BLaER1 treated with 17β-estradiol and CSF1 and Interleukin-3, amounts not matched to agents 10 nM and 100 nM (cell line): ENCODE data around the gene CITED4.

ENCODE experiments used
- H3K27ac ChIP-seq, 11 experiments: shearing (Covaris generic); formaldehyde crosslinking; 2 replicates each; pipeline ENCODE4 v1.8.1; 2022
- H3K27me3 ChIP-seq, 11 experiments: shearing (Covaris generic); formaldehyde crosslinking; 2 replicates each; pipeline ENCODE4 v1.8.1; 2022
- H3K36me3 ChIP-seq, 11 experiments: shearing (Covaris generic); formaldehyde crosslinking; 2 replicates each; pipeline ENCODE4 v1.8.1; 2022
- H3K4me1 ChIP-seq, 10 experiments: shearing (Covaris generic); formaldehyde crosslinking; 2 replicates each; pipeline ENCODE4 v1.8.1; 2022
- H3K4me2 ChIP-seq, 11 experiments: shearing (Covaris generic); formaldehyde crosslinking; 2 replicates each; pipeline ENCODE4 v1.8.1; 2022
- H3K4me3 ChIP-seq, 10 experiments: shearing (Covaris generic); formaldehyde crosslinking; 2 replicates each; pipeline ENCODE4 v1.8.1; 2022
- H3K9ac ChIP-seq, 11 experiments: shearing (Covaris generic); formaldehyde crosslinking; 2 replicates each; pipeline ENCODE4 v1.8.1; 2022
- H3K9me3 ChIP-seq, 11 experiments: shearing (Covaris generic); formaldehyde crosslinking; replicated peaks in 1 of 11; 2 replicates each; pipeline ENCODE4 v1.8.1; 2022
- H4K20me1 ChIP-seq, 11 experiments: shearing (Covaris generic); formaldehyde crosslinking; 2 replicates each; pipeline ENCODE4 v1.8.1; 2022
- Cebpa-rat ChIP-seq, 11 experiments: shearing (Covaris generic); IDR thresholded peaks; 2 replicates each; pipeline ENCODE4 v1.8.1; 2022

CITED4 gene

DNA sequence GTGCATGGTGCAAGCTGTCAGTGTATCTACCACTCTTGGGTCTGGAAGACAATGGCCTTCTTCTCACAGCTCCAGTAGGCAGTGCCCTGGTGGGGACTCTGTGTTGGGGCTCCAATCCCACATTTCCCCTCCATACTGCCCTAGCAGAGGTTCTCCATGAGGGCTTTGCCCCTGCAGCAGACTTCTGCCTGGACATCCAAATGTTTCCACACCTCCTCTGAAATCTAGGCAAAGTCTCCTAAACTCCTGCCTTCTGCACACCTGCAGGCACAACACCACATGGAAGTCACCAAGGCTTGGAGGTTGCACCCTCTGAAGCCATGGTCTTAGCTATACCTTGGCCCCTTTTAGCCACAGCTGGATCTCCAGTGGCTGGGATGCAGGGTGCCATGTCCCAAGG is 31.8 kb upstream of the CITED4 start:
- Histone ChIP-seq H3K4me2 (no peak overlapping the region), H3K9ac (no peak overlapping the region), H3K27me3 (no peaks in the 10 kb centered on the region), H3K4me3 (peak overlapping the region in 1 of 10 experiments; percentile 35; a peak in 1 of 20 replicates), H3K9me3 (peaks cover 27 to 36% (median 30%) of the 10 kb centered on the region in 11 experiments), H3K4me1 (peaks cover 8 to 25% (median 17%) of the 10 kb centered on the region in 10 experiments; a peak in 19 of 20 replicates), H3K36me3 (peaks cover 0 to 8% (median 0%) of the 10 kb centered on the region in 11 experiments; a peak in 2 of 22 replicates), H4K20me1 (no peaks in the 10 kb centered on the region), H3K27ac (no peak overlapping the region)
- no peak for TF ChIP-seq Cebpa-rat (IDR thresholded peaks at IDR 0.05)

DNA sequence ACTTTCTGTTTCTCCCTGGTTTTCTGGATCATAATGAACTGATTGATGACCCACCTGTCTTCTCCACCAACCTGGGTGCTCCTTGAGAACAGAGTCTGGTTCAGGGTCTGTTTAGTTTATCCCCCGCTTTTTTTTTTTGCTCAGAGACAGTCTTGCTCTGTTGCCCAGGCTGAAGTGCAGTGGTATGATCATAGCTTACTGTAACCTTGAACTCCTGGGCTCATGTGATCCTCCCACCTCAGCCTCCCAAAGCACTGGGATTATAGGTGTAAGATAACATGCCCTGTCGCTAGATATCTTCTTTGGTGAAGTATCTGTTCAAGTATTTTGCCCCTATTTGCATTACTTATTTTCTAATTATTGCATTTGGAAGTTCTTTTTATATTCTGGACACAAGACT is 30.2 kb upstream of the CITED4 start:
- peaks cover 0 to 8% (median 0%) of the 10 kb centered on the region in 11 experiments; a peak in 2 of 22 replicates for H3K36me3 ChIP-seq
- TF ChIP-seq Cebpa-rat (IDR thresholded peaks at IDR 0.05): no peak

DNA sequence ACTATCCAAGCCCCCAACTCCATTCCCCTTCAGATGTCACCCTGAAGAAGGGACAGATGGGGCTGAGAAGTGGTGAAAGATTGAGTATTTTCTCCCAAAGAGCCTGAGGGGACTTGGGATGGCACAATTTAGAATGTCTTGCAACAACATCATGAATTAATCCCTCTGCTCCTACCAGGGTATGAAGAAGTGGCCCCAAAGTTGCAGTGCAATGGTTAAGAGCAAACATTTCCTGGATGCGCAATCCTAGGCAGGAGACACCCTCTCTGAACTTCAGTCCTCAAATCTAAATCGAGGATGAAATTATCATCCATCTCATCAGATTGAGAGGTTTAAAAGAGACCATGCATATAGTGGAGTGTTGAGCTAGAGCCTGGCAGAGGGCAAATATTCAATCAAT is 28.6 kb upstream of the CITED4 start:
- Histone ChIP-seq H3K27me3 (no peaks in the 10 kb centered on the region; a peak in 1 of 22 replicates), H3K27ac (no peak overlapping the region), H4K20me1 (no peaks in the 10 kb centered on the region), H3K9ac (no peak overlapping the region), H3K36me3 (peaks cover 0 to 8% (median 0%) of the 10 kb centered on the region in 11 experiments; a peak in 2 of 22 replicates), H3K4me3 (no peak overlapping the region), H3K9me3 (peaks cover 27 to 32% (median 30%) of the 10 kb centered on the region in 11 experiments), H3K4me2 (0 out of 22 replicates have a peak overlapping the region, but pooled peaks of 1 of the 11 experiments have one; percentile 1), H3K4me1 (peaks cover 0 to 17% (median 0%) of the 10 kb centered on the region in 10 experiments; a peak in 6 of 20 replicates)
- no peak for TF ChIP-seq Cebpa-rat (IDR thresholded peaks at IDR 0.05)

More for the DNA sequence above, 30.2 kb upstream of the CITED4 start:
- H3K4me3 ChIP-seq: no peak overlapping the region
- no peaks in the 10 kb centered on the region for H3K27me3 ChIP-seq
- no peak overlapping the region for H3K27ac ChIP-seq
- H3K4me1 ChIP-seq: peaks cover 0 to 11% (median 2%) of the 10 kb centered on the region in 10 experiments; a peak in 13 of 20 replicates
- H4K20me1 ChIP-seq: no peaks in the 10 kb centered on the region
- no peak overlapping the region for H3K4me2 ChIP-seq
- peaks cover 27 to 36% (median 30%) of the 10 kb centered on the region in 11 experiments for H3K9me3 ChIP-seq
- no peak overlapping the region for H3K9ac ChIP-seq

DNA sequence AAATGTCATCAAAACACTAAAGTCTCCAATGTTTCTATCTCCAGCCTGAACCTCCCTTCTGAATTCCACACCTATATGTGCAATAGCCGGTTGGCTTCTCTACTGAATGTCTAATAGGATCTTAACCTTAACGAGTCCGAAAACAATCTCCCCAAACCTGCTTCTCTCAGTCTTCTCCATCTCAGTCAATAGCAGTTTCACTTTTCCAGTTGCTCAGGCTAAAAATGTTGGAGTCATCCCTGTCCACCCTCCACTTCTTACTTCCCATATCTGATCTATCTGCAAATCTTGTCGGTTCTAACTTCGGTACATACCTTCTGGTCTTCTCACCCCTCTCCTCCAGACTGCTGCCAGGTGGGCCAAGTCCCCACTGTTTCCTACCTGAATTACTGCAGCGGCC is 25.5 kb upstream of the CITED4 start:
- Histone ChIP-seq H3K27ac (no peak overlapping the region), H3K9ac (no peak overlapping the region), H3K4me1 (peaks cover 0 to 17% (median 0%) of the 10 kb centered on the region in 10 experiments; a peak in 6 of 20 replicates), H3K4me2 (peak overlapping the region in 1 of 11 experiments; percentile 25; a peak in 1 of 22 replicates), H4K20me1 (no peaks in the 10 kb centered on the region), H3K27me3 (peaks cover 3 to 23% (median 12%) of the 10 kb centered on the region in 11 experiments; a peak in 17 of 22 replicates), H3K4me3 (no peak overlapping the region), H3K9me3 (peaks cover 0 to 16% (median 7%) of the 10 kb centered on the region in 11 experiments; a peak in 13 of 22 replicates), H3K36me3 (no peaks in the 10 kb centered on the region)
- TF ChIP-seq Cebpa-rat (IDR thresholded peaks at IDR 0.05): no peak

DNA sequence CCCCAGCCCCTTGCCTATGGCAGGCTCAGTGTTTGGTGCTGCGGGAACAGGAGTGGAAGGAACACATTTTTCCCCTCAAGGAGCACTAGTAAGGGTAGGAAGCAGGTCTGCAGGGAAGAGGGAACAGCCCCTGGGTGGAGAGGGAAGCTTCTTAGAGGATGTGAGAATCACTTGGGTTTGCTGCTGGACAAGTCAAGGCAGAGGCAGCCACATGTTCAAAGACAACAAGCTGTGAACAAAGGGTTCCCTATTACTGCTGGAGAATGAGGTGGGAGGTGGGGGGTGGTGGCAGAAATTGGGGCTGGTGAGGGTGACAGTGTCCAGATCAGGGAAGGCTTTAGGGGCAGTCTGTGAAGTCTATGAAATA is 24.8 kb upstream of the CITED4 start:
- Histone ChIP-seq H3K9ac (no peak overlapping the region), H3K36me3 (no peaks in the 10 kb centered on the region), H3K27ac (no peak overlapping the region), H3K4me2 (peak overlapping the region in 4 of 11 experiments; percentile 9 to 30 (median 18); a peak in 5 of 22 replicates), H3K9me3 (peaks cover 0 to 17% (median 8%) of the 10 kb centered on the region in 11 experiments; a peak in 9 of 22 replicates), H3K27me3 (peaks cover 3 to 23% (median 12%) of the 10 kb centered on the region in 11 experiments; a peak in 17 of 22 replicates), H3K4me3 (no peak overlapping the region), H3K4me1 (peaks cover 0 to 17% (median 0%) of the 10 kb centered on the region in 10 experiments; a peak in 6 of 20 replicates), H4K20me1 (no peaks in the 10 kb centered on the region)
- no peak for TF ChIP-seq Cebpa-rat (IDR thresholded peaks at IDR 0.05)

DNA sequence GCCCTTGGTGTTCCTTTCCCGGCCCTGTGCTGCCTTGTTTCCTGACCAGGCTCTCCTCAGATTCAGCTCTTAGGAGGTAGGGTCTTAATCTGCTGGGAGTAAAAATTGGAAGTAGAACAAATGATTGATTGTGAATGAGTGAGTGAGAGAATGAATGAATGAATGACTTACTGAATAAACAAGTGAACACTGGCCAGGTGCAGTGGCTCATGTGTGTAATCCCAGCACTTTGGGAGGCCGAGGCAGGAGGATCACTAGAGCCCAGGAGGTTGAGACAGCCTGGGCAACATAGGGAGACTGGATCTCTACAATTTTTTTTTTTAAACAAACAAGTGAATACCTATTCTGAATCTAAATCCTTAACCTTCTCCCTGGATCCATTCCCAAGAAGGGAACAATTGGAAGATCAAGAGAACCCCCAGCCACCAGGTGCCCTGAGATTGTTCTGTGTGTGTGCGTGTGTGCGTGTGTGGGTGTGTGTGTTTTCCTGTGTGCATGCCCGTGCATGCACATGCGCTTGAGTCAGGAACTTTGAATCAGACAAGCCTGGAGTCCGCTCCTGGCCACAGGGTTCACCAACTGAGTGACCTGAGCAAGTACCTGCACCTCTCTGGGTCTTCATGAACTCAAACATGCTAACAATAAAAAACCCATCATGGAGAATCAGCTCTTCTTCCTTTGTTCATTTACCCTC is 24.3 kb upstream of the CITED4 start:
- TF ChIP-seq Cebpa-rat (IDR thresholded peaks at IDR 0.05): no peak
- no peak overlapping the region for H3K27ac ChIP-seq
- H3K4me2 ChIP-seq: peak overlapping the region in 4 of 11 experiments; percentile 9 to 30 (median 18); a peak in 5 of 22 replicates
- no peaks in the 10 kb centered on the region for H4K20me1 ChIP-seq
- peaks cover 0 to 17% (median 0%) of the 10 kb centered on the region in 10 experiments; a peak in 6 of 20 replicates for H3K4me1 ChIP-seq
- peaks cover 3 to 23% (median 12%) of the 10 kb centered on the region in 11 experiments; a peak in 17 of 22 replicates for H3K27me3 ChIP-seq
- H3K36me3 ChIP-seq: no peaks in the 10 kb centered on the region
- H3K9me3 ChIP-seq: peaks cover 0 to 17% (median 8%) of the 10 kb centered on the region in 11 experiments; a peak in 9 of 22 replicates
- no peak overlapping the region for H3K9ac ChIP-seq
- H3K4me3 ChIP-seq: no peak overlapping the region

DNA sequence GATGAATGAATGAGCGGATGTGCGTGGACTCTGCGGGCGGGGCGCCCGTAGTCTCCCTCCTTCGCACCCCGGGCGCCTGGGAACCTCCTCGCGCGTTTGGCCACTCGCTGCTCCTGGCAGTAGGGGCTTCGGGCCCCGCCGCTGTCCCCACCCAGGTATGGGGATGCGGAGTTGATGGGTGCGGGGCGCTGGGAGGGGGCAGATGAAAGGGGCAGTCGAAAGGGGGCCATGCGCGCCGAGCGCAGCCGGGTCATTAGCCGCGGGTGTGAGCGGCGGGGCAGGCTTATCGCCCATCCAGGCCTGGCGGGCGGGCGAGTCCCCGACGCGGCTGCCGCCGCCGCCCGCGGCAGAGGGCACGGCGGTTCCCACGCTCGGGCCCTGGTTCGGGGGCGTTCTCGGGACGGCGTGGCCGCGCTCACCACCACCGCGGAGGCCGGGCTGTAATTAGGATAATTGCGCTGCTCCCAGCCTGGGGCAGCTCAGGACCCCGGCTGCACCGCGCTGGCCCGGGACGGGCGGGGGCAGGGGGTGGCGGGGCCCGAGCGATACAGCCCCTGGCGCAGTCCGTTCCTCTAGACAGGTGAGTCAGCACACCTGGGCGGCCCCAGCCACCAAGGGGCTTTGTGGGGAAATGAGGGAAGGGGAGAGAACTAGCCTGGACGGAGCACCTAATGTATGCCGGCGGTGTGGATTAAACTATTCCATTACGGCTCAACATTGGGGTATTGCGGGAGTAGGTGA is 22.1 kb upstream of the CITED4 start:
- Histone ChIP-seq H4K20me1 (no peaks in the 10 kb centered on the region), H3K27ac (no peak overlapping the region), H3K27me3 (peaks cover 3 to 23% (median 12%) of the 10 kb centered on the region in 11 experiments; a peak in 17 of 22 replicates), H3K4me1 (peaks cover 0 to 20% (median 3%) of the 10 kb centered on the region in 10 experiments; a peak in 8 of 20 replicates), H3K9ac (no peak overlapping the region), H3K36me3 (no peaks in the 10 kb centered on the region), H3K9me3 (peaks cover 0 to 17% (median 8%) of the 10 kb centered on the region in 11 experiments; a peak in 9 of 22 replicates), H3K4me2 (no peak overlapping the region), H3K4me3 (no peak overlapping the region)
- no peak for TF ChIP-seq Cebpa-rat (IDR thresholded peaks at IDR 0.05)

DNA sequence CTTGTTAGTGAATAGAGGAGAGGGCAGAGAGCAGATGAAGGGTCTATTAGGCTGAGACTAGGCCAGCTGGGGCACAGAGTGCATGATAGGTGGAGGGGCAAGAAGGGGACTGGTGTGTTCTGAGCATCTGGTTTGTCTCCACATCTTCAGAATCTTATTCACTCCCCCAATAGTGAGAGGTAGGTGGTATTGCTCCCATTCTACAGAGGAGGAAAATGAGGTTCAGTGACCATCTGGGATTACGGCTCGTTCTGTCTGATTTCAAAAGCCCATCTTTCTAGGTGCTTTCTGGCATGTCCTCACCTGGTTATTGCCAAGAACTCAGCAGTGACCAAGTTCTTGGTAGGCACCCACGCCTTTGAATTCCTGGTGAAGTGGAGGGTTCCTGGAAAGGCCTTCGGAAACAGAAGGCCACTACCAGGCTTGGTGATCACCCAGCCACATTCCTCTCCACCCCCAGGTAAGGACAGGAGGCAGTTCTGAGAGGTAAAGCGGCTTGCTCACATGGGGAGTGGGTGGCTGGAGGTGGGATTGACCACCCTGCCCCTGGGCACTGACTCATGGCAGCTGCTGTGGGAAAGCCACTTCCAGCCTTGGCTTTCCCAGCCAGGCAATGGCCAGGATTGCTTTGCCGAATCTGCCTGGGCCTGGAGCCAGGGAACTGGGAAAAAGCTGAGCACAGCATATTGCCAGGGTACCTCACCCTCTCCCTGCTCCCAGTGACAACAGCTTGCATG is 18.8 kb upstream of the CITED4 start:
- Histone ChIP-seq H3K9me3 (peaks cover 6 to 25% (median 15%) of the 10 kb centered on the region in 11 experiments; a peak in 20 of 22 replicates), H4K20me1 (no peaks in the 10 kb centered on the region), H3K4me3 (no peak overlapping the region), H3K27ac (no peak overlapping the region), H3K4me2 (no peak overlapping the region), H3K27me3 (peaks cover 3 to 23% (median 12%) of the 10 kb centered on the region in 11 experiments; a peak in 17 of 22 replicates), H3K36me3 (no peaks in the 10 kb centered on the region), H3K4me1 (peaks cover 21 to 42% (median 30%) of the 10 kb centered on the region in 10 experiments), H3K9ac (no peak overlapping the region; a peak in 1 of 22 replicates)
- TF ChIP-seq Cebpa-rat (IDR thresholded peaks at IDR 0.05): no peak
